Ascending aorta (tissue), 2 donors: ENCODE measurements around the gene TACC2. TPM values are rescaled to one million over a fixed set of nuclear protein-coding genes. Genes with fewer than 3 reads are reported as not detected.

ENCODE experiments used
- DNase-seq, 2 donors: peaks; one replicate each; pipeline ENCODE4 v3.0.0-alpha.2; 2019; ENCODE audit warnings: low spot score in 2 of 2
- H3K27ac ChIP-seq, 2 donors: fragments of 200-600 bp; sonication (generic); one replicate each; pipeline ENCODE4 v1.5.1; 2016 to 2017; ENCODE audit warnings: mild to moderate bottlenecking in 1 of 2
- H3K27me3 ChIP-seq: fragments of 200-600 bp; sonication (generic); one replicate; pipeline ENCODE4 v1.5.1; 2017
- H3K36me3 ChIP-seq, 2 donors: fragments of 200-600 bp; sonication (generic); one replicate each; pipeline ENCODE4 v1.5.1; 2016
- H3K4me1 ChIP-seq, 2 donors: fragments of 200-600 bp; sonication (generic); one replicate each; pipeline ENCODE4 v1.5.1; 2016 to 2017; ENCODE audit warnings: mild to moderate bottlenecking in 1 of 2
- H3K4me3 ChIP-seq, 2 donors: fragments of 200-600 bp; sonication (generic); one replicate each; pipeline ENCODE4 v1.5.1; 2016 to 2017; ENCODE audit warnings: mild to moderate bottlenecking in 1 of 2
- H3K9me3 ChIP-seq, 2 donors: fragments of 200-600 bp; sonication (generic); one replicate each; pipeline ENCODE4 v1.5.1; 2016
- CTCF ChIP-seq, 3 experiments: fragments of 200-600 bp in 2 of 3; fragments of 450-650 bp in 1 of 3; sonication (generic) in 2 of 3; IDR thresholded peaks; one replicate each; pipeline ENCODE4 v1.5.1; 2016 to 2019; ENCODE audit warnings: antibody characterized with exemption in 3 of 3, mild to moderate bottlenecking in 1 of 3, moderate library complexity in 1 of 3
- intact Hi-C: fragments of 100-400 bp; cut with DNase I; formaldehyde crosslinking; loops from one replicate; pipeline ENCODE4 v1.15.1; 2023
- total RNA-seq: library from RNA; depleted of rRNA; stranded (reverse); fragments of >200 nt; gene quantifications from one replicate; pipeline ENCODE4 v1.1.0, GENCODE V29; 2016

Gene TACC2
- total RNA-seq, 1 donor from 2014 or later = 69.1 TPM

DNA sequence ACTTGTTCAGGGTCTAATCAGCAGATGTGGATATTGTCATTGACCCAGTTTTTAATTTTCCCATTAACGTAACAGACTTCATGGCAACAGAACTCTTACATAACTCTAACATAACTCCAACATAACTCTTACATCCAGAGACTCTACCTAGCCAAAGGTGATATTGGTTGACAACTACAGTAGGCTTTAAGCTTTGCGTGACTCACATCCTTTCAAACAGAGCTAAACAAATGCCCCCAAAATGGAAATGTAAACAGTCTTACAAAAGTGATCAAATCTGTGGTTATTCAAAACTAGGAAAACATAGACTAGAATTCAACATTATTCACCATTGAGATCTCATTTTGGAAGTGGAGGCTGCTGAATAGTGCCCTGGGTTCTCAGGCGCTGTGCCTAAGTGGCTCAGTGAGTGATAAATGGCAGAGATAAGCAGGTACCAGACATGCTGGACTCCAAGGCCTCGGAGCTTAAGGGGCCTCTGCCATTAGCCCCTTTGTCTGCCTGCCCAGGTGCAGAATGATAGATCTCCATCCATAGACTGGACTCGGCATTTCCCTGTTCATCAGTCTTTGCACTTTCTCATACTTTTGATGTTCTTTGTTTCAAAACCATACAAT is 247.8 kb downstream of the TACC2 start:
- no peaks in the 10 kb centered on the region for H3K9me3 ChIP-seq
- H3K27me3 ChIP-seq = no peaks in the 10 kb centered on the region
- TF ChIP-seq CTCF (IDR thresholded peaks at IDR 0.05) = no peak
- peaks cover 34 to 58% of the 10 kb centered on the region in 2 donors for H3K36me3 ChIP-seq
- no peak overlapping the region for H3K4me3 ChIP-seq
- H3K4me1 ChIP-seq = no peaks in the 10 kb centered on the region
- DNase-seq = no peak
- no peak overlapping the region for H3K27ac ChIP-seq
- intact Hi-C loops = no loop called here

- Histone ChIP-seq H3K4me3 (no peak overlapping the region), H3K36me3 (peaks cover 37 to 65% of the 10 kb centered on the region in 2 donors), H3K27me3 (no peaks in the 10 kb centered on the region), H3K27ac (no peak overlapping the region), H3K9me3 (no peaks in the 10 kb centered on the region), H3K4me1 (no peaks in the 10 kb centered on the region)
- intact Hi-C loops = no loop called here
- TF ChIP-seq CTCF (IDR thresholded peaks at IDR 0.05) = no peak
- no peak for DNase-seq
Observed at GRCh38 chr10:122237331-122237990, 248.5 kb downstream of the TACC2 start.

DNA sequence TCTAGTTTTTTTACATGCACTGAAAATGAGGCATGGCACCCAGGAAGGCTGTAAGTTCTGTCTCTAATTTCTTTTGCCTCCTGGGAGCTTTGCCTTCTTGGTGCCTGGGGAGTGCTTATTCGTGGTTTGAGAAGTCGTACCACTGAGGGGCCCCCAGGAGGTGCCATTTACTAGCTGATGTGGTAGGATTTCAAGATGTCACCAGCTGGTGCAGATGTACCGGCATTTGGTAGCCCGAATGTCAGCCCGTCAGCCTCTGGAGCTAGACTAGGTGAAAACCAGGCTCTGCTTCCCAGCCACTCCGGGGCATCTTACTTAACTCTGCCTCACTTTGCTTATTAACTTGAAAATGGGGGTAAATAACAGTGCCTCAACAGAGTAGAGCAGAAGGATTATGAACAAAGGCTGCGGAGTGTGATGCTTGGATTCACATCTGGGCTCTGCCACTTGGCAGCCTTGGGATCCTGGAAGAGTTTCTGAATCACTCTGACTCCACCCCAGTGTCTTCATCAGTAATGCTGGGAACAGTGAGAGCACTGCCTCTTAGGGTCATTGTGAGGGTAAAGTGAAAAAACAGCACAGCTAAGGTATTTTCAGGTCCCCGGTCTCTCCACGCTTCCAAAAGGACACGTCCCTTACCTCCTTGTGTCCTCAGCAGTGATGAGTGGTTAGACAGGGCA is 250.8 kb downstream of the TACC2 start:
- no peaks in the 10 kb centered on the region for H3K9me3 ChIP-seq
- H3K4me1 ChIP-seq = no peaks in the 10 kb centered on the region
- TF ChIP-seq CTCF (IDR thresholded peaks at IDR 0.05) = no peak
- no peak for DNase-seq
- no peaks in the 10 kb centered on the region for H3K27me3 ChIP-seq
- peaks cover 33 to 68% of the 10 kb centered on the region in 2 donors for H3K36me3 ChIP-seq
- no peak overlapping the region for H3K4me3 ChIP-seq
- intact Hi-C loops = loop anchor here (5.0 kb wide), 1 partner anchor 472 kb away; no protein-coding TSS in a partner anchor
- no peak overlapping the region for H3K27ac ChIP-seq

GRCh38 chr10:122240401-122240800 is 251.4 kb downstream of the TACC2 start:
- Histone ChIP-seq H3K27me3 (no peaks in the 10 kb centered on the region), H3K27ac (no peak overlapping the region), H3K4me1 (no peaks in the 10 kb centered on the region), H3K36me3 (peaks cover 31 to 71% of the 10 kb centered on the region in 2 donors), H3K9me3 (no peaks in the 10 kb centered on the region), H3K4me3 (no peak overlapping the region)
- no peak for TF ChIP-seq CTCF (IDR thresholded peaks at IDR 0.05)
- DNase-seq = no peak
- intact Hi-C loops = loop anchor here (5.0 kb wide), 1 partner anchor 473 kb away; no protein-coding TSS in a partner anchor

DNA sequence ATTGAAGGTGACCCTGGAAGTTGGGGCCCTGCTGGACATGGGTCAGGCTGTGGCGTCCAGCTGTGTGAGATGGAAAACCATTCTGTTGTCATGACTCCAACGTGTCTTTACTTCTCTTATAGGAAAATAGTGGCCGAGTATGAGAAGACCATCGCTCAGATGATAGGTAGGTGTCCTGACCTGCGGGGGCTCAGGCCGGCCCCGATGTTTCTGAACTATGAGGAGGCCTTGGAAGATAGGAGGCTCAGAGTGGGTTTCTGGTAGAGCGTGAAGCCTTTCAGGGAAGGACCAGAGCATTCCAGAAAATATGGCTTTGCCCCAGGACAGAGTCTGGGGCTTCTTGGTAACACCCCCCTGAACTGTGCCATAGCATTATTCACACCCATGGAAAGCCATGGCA is 252.9 kb downstream of the TACC2 start:
- Histone ChIP-seq H3K36me3 (peaks cover 43 to 78% of the 10 kb centered on the region in 2 donors), H3K4me3 (no peak overlapping the region), H3K27me3 (no peaks in the 10 kb centered on the region), H3K9me3 (no peaks in the 10 kb centered on the region), H3K4me1 (no peaks in the 10 kb centered on the region), H3K27ac (no peak overlapping the region)
- DNase-seq = no peak
- TF ChIP-seq CTCF (IDR thresholded peaks at IDR 0.05) = no peak
- intact Hi-C loops = loop anchor here (5.0 kb wide), 1 partner anchor 475 kb away; no protein-coding TSS in a partner anchor
